GM12801 (cell line): Measurements from ENCODE around the gene CHRM5.

Experiments
- CTCF ChIP-seq: IDR thresholded peaks from one replicate; pipeline ENCODE4 v1.5.1; 2011; ENCODE audit warnings: control low read depth; ENCODE audit not compliant: insufficient read length; ENCODE audit errors: extremely low read depth

Gene CHRM5

GRCh38 chr15:33946152-33946551 lies 22.1 kb upstream of the CHRM5 start:
- TF ChIP-seq CTCF, result no peak

GRCh38 chr15:33955945-33956344 lies 12.4 kb upstream of the CHRM5 start:
- TF ChIP-seq CTCF, result no peak

GRCh38 chr15:33956397-33956796 lies 11.9 kb upstream of the CHRM5 start:
- TF ChIP-seq CTCF, result no peak

GRCh38 chr15:33959844-33960548 lies 8.3 kb upstream of the CHRM5 start:
- TF ChIP-seq CTCF, result no peak

- TF ChIP-seq CTCF, result no peak
These were observed 7.8 kb upstream of the CHRM5 start for GRCh38 chr15:33960549-33960935.

- no peak for TF ChIP-seq CTCF
These were observed 4.2 kb upstream of the CHRM5 start for GRCh38 chr15:33963831-33964664.

GRCh38 chr15:33964665-33965040 lies 3.6 kb upstream of the CHRM5 start:
- TF ChIP-seq CTCF, result no peak
